GM12892 (cell line): ENCODE data around the gene ANKH.

Experiments
- DNase-seq: peaks from one replicate; pipeline ENCODE4 v3.0.0; 2011; ENCODE audit not compliant: insufficient read length
- FAIRE-seq: peaks from 2 replicates; lab custom pipeline; 2011; peaks lifted over from hg19 to GRCh38; lab: Jason Lieb, UNC
- POLR2A ChIP-seq: IDR thresholded peaks from 2 replicates; pipeline ENCODE4 v1.6.1; 2011; ENCODE audit warnings: low read depth, low read length, control low read depth
- POLR2AphosphoS5 ChIP-seq: IDR thresholded peaks from 2 replicates; pipeline ENCODE4 v1.6.1; 2011; ENCODE audit warnings: low read depth, low read length, control low read depth
- TAF1 ChIP-seq: IDR thresholded peaks from 2 replicates; pipeline ENCODE4 v1.6.1; 2011; ENCODE audit warnings: low read depth, mild to moderate bottlenecking, control low read depth, low read length, borderline replicate concordance

The ANKH gene

GRCh38 chr5:14868771-14869170 lies 2.8 kb downstream of the ANKH start:
- no peak for TF ChIP-seq TAF1
- TF ChIP-seq POLR2A: no peak
- no peak for TF ChIP-seq POLR2AphosphoS5
- FAIRE-seq (no peak), DNase-seq (no peak)

GRCh38 chr5:14864181-14864812 lies 7.3 kb downstream of the ANKH start:
- FAIRE-seq: no peak
- TF ChIP-seq POLR2AphosphoS5 (no peak), TAF1 (no peak), POLR2A (no peak)
- no peak for DNase-seq

GRCh38 chr5:14863105-14863504 lies 8.5 kb downstream of the ANKH start:
- DNase-seq (no peak), FAIRE-seq (no peak)
- TF ChIP-seq POLR2A (no peak), POLR2AphosphoS5 (no peak), TAF1 (no peak)

GRCh38 chr5:14861123-14861765 lies 10.3 kb downstream of the ANKH start:
- FAIRE-seq (no peak), DNase-seq (no peak)
- TF ChIP-seq POLR2A: no peak
- TF ChIP-seq POLR2AphosphoS5: no peak
- TF ChIP-seq TAF1: no peak

- FAIRE-seq (no peak), DNase-seq (no peak)
- no peak for TF ChIP-seq TAF1
- TF ChIP-seq POLR2AphosphoS5: no peak
- no peak for TF ChIP-seq POLR2A
These were observed 11.6 kb downstream of the ANKH start for GRCh38 chr5:14859980-14860379.

GRCh38 chr5:14859150-14859549 lies 12.4 kb downstream of the ANKH start:
- no peak for FAIRE-seq
- TF ChIP-seq POLR2AphosphoS5 (no peak), TAF1 (no peak), POLR2A (no peak)
- DNase-seq: no peak

- TF ChIP-seq TAF1 (no peak), POLR2A (no peak), POLR2AphosphoS5 (no peak)
- FAIRE-seq (no peak), DNase-seq (no peak)
These were observed 16.2 kb downstream of the ANKH start for GRCh38 chr5:14855366-14855765.

GRCh38 chr5:14854799-14855198 lies 16.8 kb downstream of the ANKH start:
- TF ChIP-seq TAF1: no peak
- no peak for TF ChIP-seq POLR2A
- TF ChIP-seq POLR2AphosphoS5: no peak

GRCh38 chr5:14853685-14854084 lies 17.9 kb downstream of the ANKH start:
- FAIRE-seq (no peak), DNase-seq (no peak)
- TF ChIP-seq POLR2A (no peak), TAF1 (no peak), POLR2AphosphoS5 (no peak)

More at GRCh38 chr5:14854799-14855198, 16.8 kb downstream of the ANKH start:
- DNase-seq (no peak), FAIRE-seq (no peak)

- no peak for DNase-seq
- TF ChIP-seq TAF1 (no peak), POLR2AphosphoS5 (no peak), POLR2A (no peak)
- no peak for FAIRE-seq
These were observed 18.8 kb downstream of the ANKH start for GRCh38 chr5:14852779-14853178.

GRCh38 chr5:14851999-14852526 lies 19.5 kb downstream of the ANKH start:
- FAIRE-seq: no peak
- no peak for DNase-seq
- TF ChIP-seq POLR2A (no peak), TAF1 (no peak), POLR2AphosphoS5 (no peak)

GRCh38 chr5:14851597-14851996 lies 20.0 kb downstream of the ANKH start:
- no peak for TF ChIP-seq TAF1
- TF ChIP-seq POLR2AphosphoS5: no peak
- no peak for TF ChIP-seq POLR2A
- no peak for FAIRE-seq

More at GRCh38 chr5:14851597-14851996, 20.0 kb downstream of the ANKH start:
- no peak for DNase-seq
